Measurements from ENCODE around the gene RPS3. TPM values are rescaled to one million over a fixed set of nuclear protein-coding genes. Genes with fewer than 3 reads are reported as not detected.
"Not testable (repeated sequence)": the region's sequence is repeated elsewhere in the genome, so short reads cannot be mapped to it uniquely, and the experiment has no call there.

Gene RPS3
- polyA plus RNA-seq, 2 of the 4 experiments (the other 2 are of a cell fraction), result 3,468 to 3,544 TPM

DNA sequence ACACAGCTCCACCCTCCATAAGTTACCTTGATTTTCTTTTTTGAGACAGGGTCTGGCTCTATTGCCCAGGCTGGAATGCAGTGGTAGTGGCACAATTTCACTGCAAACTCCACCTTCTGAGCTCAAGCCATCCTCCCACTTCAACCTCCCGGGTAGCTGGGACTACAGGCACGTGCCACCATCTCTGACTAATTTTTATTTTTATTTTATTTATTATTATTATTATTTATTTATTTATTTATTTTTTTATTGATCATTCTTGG lies 9.6 kb downstream of the RPS3 start:
- ChIA-PET POLR2A (interaction anchor here (1.3 kb wide), 1 partner anchor 9 kb away, joined by 3 read pairs; no protein-coding TSS in a partner anchor), CTCF (interaction anchor here (1.2 to 13.3 kb wide), 12 partner anchors 9 to 423 kb away, joined by 3 to 231 read pairs (median 10); partner anchors contain the start of gene RPS3)
- 84% methylated on average over 2 of the region's 2 CpGs for WGBS (ENCODE audit: missing lambda C conversion rate)

DNA sequence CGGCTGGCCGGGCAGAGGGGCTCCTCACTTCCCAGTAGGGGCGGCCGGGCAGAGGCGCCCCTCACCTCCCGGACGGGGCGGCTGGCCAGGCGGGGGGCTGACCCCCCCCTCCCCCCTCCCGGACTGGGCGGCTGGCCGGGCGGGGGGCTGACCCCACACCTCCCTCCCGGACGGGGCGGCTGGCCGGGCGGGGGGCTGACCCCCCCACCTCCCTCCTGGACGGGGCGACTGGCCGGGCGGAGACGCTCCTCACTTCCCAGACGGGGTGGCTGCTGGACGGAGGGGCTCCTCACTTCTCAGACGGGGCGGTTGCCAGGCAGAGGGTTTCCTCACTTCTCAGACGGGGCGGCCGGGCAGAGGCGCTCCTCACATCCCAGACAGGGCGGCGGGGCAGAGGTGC lies 10.7 kb downstream of the RPS3 start:
- H3K9me3 ChIP-seq; DNase-seq (ENCODE audit: low read depth in 1 of 2, low spot score in 1 of 2); H3K4me3 ChIP-seq; FAIRE-seq; H3K4me2 ChIP-seq; H3K27ac ChIP-seq; POLR2A ChIA-PET; CTCF ChIA-PET; ATAC-seq: not testable (repeated sequence)
- peaks cover 35% of the 10 kb centered on the region; the same call in 2 of the 3 replicates for H3K4me1 ChIP-seq
- WGBS (ENCODE audit: missing lambda C conversion rate), result no CpG with 5 or more reads among the region's 33 CpGs

More for the DNA sequence above, 9.6 kb downstream of the RPS3 start:
- Histone ChIP-seq H3K4me1 (peaks cover 43% of the 10 kb centered on the region; the same call in 2 of the 3 replicates), H3K9me3 (no peaks in the 10 kb centered on the region), H3K4me3 (no peak overlapping the region), H3K27ac (peak overlapping the region in 1 of 2 experiments; percentile 48; a peak in 1 of 6 replicates), H3K4me2 (no peak overlapping the region)
- FAIRE-seq, result no peak
- no peak for DNase-seq (ENCODE audit: low read depth in 1 of 2, low spot score in 1 of 2)
- TF ChIP-seq ZNF302 (CRISPR knock-in tag; IDR thresholded peaks at IDR 0.05) (no peak), NFE2L2 (conservative IDR thresholded peaks at IDR 0.05; ENCODE audit: low read length) (no peak), ZFP36 (IDR thresholded peaks at IDR 0.05; ENCODE audit: borderline replicate concordance, partially characterized antibody) (no peak)
- TF ChIP-seq, protein P1, sequence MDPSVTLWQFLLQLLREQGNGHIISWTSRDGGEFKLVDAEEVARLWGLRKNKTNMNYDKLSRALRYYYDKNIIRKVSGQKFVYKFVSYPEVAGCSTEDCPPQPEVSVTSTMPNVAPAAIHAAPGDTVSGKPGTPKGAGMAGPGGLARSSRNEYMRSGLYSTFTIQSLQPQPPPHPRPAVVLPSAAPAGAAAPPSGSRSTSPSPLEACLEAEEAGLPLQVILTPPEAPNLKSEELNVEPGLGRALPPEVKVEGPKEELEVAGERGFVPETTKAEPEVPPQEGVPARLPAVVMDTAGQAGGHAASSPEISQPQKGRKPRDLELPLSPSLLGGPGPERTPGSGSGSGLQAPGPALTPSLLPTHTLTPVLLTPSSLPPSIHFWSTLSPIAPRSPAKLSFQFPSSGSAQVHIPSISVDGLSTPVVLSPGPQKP (IDR thresholded peaks at IDR 0.05; ENCODE audit: low read depth, low read length), result no peak
- ATAC-seq, result no peak

DNA sequence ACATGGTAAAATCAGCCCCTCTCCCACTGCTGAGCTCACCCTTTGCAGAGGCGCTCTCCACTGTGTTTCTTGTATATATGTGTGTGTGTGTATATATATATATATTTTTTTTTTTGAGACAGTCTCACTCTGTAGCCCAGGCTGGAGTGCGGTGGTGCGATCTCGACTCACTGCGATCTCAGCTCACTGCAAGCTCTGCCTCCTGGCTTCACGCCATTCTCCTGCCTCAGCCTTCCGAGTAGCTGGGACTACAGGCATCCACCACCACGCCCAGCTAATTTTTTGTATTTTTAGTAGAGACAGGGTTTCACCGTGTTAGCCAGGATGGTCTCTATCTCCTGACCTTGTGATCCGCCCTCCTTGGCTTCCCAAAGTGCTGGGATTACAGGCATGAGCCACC lies 13.8 kb downstream of the RPS3 start:
- Histone ChIP-seq H3K27ac (peak overlapping the region in 1 of 2 experiments; percentile 40; a peak in 2 of 6 replicates), H3K4me1 (peaks cover 36% of the 10 kb centered on the region)
- H3K9me3 ChIP-seq; H3K4me2 ChIP-seq; POLR2A ChIA-PET; ATAC-seq; H3K4me3 ChIP-seq; FAIRE-seq; DNase-seq (ENCODE audit: low read depth in 1 of 2, low spot score in 1 of 2): not testable (repeated sequence)
- WGBS (ENCODE audit: missing lambda C conversion rate), result 72% methylated on average over 10 of the region's 10 CpGs
- CTCF ChIA-PET, result interaction anchor here (0.9 to 2.8 kb wide), 7 partner anchors 10 to 118 kb away, joined by 3 to 11 read pairs (median 7); no protein-coding TSS in a partner anchor

DNA sequence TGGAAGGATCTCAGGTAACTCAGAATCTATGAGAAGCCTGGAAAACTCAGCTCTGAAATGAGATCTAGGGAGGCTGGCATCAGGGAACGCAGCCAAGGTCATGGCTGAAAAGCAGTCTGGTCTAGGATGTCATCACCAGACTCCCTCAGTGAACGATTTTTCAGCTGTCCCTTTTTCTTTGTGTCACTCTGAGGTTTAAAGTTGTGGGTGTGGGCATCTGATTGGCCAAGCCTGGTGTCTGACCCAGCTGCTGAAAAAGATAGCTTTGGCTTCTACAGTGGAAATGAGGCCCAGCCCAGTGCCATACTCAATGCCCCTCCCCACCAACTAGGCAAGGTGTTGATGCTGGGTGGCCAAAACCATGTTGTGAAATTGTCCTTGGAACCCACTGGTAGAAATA lies 14.5 kb downstream of the RPS3 start:
- no peak overlapping the region for H3K4me3 ChIP-seq
- WGBS (ENCODE audit: missing lambda C conversion rate), result 84% methylated on average over 2 of the region's 2 CpGs

More for the DNA sequence above, 14.5 kb downstream of the RPS3 start:
- peak overlapping the region; percentile 2 to 40; a peak in 3 of 6 replicates for H3K27ac ChIP-seq
- ChIA-PET POLR2A (no interaction called here), CTCF (interaction anchor here (0.7 to 2.8 kb wide), 10 partner anchors 9 to 118 kb away, joined by 3 to 11 read pairs (median 4); partner anchors contain the start of gene GDPD5)
- FAIRE-seq (no peak), DNase-seq (ENCODE audit: low read depth in 1 of 2, low spot score in 1 of 2) (no peak), ATAC-seq (no peak)
- H3K4me2 ChIP-seq, result no peak overlapping the region
- no peaks in the 10 kb centered on the region for H3K9me3 ChIP-seq
- peaks cover 36% of the 10 kb centered on the region for H3K4me1 ChIP-seq
- TF ChIP-seq CBX2 (IDR thresholded peaks at IDR 0.05; ENCODE audit: borderline replicate concordance, low read depth), result no peak
- TF ChIP-seq FOXS1 (CRISPR knock-in tag; IDR thresholded peaks at IDR 0.05), result no peak
- TF ChIP-seq, protein P2, sequence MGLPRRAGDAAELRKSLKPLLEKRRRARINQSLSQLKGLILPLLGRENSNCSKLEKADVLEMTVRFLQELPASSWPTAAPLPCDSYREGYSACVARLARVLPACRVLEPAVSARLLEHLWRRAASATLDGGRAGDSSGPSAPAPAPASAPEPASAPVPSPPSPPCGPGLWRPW (IDR thresholded peaks at IDR 0.05), result no peak
- TF ChIP-seq CBX8 (IDR thresholded peaks at IDR 0.05), result no peak
- no peak for TF ChIP-seq KDM5A (IDR thresholded peaks at IDR 0.05)
- TF ChIP-seq HEYL (CRISPR knock-in tag; IDR thresholded peaks at IDR 0.05), result no peak
- no peak for TF ChIP-seq HOXB5 (CRISPR knock-in tag; IDR thresholded peaks at IDR 0.05)
- TF ChIP-seq RCOR1 (IDR thresholded peaks at IDR 0.05; ENCODE audit: low read depth, low read length), result no peak
- TF ChIP-seq JUN (IDR thresholded peaks at IDR 0.05), result no peak
- TF ChIP-seq FOSL2 (IDR thresholded peaks at IDR 0.05), result no peak
- TF ChIP-seq FOSL2 (CRISPR knock-in tag; IDR thresholded peaks at IDR 0.05), result no peak
- TF ChIP-seq HDAC2 (IDR thresholded peaks at IDR 0.05), result no peak
- TF ChIP-seq KDM1A (IDR thresholded peaks at IDR 0.05; ENCODE audit: low read depth), result no peak
- TF ChIP-seq SREBF2 (IDR thresholded peaks at IDR 0.05), result no peak
- TF ChIP-seq EHF (CRISPR knock-in tag; IDR thresholded peaks at IDR 0.05), result no peak
- no peak for TF ChIP-seq MAFK (IDR thresholded peaks at IDR 0.05; ENCODE audit: partially characterized antibody)
- TF ChIP-seq NPAS2 (CRISPR knock-in tag; IDR thresholded peaks at IDR 0.05; ENCODE audit: borderline replicate concordance), result no peak
- TF ChIP-seq EP300 (IDR thresholded peaks at IDR 0.05), result no peak
- TF ChIP-seq ZFP36 (IDR thresholded peaks at IDR 0.05; ENCODE audit: borderline replicate concordance, partially characterized antibody), result no peak
- TF ChIP-seq CHD2 (IDR thresholded peaks at IDR 0.05; ENCODE audit: low read length, partially characterized antibody), result no peak
- TF ChIP-seq, protein P3, sequence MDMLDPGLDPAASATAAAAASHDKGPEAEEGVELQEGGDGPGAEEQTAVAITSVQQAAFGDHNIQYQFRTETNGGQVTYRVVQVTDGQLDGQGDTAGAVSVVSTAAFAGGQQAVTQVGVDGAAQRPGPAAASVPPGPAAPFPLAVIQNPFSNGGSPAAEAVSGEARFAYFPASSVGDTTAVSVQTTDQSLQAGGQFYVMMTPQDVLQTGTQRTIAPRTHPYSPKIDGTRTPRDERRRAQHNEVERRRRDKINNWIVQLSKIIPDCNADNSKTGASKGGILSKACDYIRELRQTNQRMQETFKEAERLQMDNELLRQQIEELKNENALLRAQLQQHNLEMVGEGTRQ (IDR thresholded peaks at IDR 0.05), result no peak

Data from A549 (cell line).